HL-60/S4 treated with phorbol 12-myristate 13-acetate at 8.2 ng/mL for 4 days and 3 days (cell line): ENCODE measurements around the gene GRIN3A.

Experiments used
- in situ Hi-C: fragments of 300-500 bp; cut with MboI; formaldehyde crosslinking; loops from 2 replicates; pipeline ENCODE4 v1.15.0; 2022; ENCODE audit warnings: low sequenced_read_pairs

Gene GRIN3A

GRCh38 chr9:101706261-101706798 is 32.1 kb downstream of the GRIN3A start:
- in situ Hi-C loops, result no loop called here

GRCh38 chr9:101705135-101705661 is 33.2 kb downstream of the GRIN3A start:
- in situ Hi-C loops, result no loop called here

- in situ Hi-C loops, result no loop called here
Observed at GRCh38 chr9:101702257-101702656, 36.2 kb downstream of the GRIN3A start.

- in situ Hi-C loops, result no loop called here
Observed at GRCh38 chr9:101693546-101694336, 44.7 kb downstream of the GRIN3A start.

GRCh38 chr9:101691657-101692056 is 46.8 kb downstream of the GRIN3A start:
- in situ Hi-C loops, result no loop called here

- in situ Hi-C loops, result no loop called here
Observed at GRCh38 chr9:101689039-101689438, 49.4 kb downstream of the GRIN3A start.

GRCh38 chr9:101684665-101685064 is 53.8 kb downstream of the GRIN3A start:
- in situ Hi-C loops, result no loop called here

- in situ Hi-C loops, result no loop called here
Observed at GRCh38 chr9:101683236-101683635, 55.2 kb downstream of the GRIN3A start.

GRCh38 chr9:101677861-101678260 is 60.6 kb downstream of the GRIN3A start:
- in situ Hi-C loops, result no loop called here

- in situ Hi-C loops, result no loop called here
Observed at GRCh38 chr9:101675341-101675740, 63.1 kb downstream of the GRIN3A start.

GRCh38 chr9:101674165-101674564 is 64.3 kb downstream of the GRIN3A start:
- in situ Hi-C loops, result no loop called here

- in situ Hi-C loops, result no loop called here
Observed at GRCh38 chr9:101673642-101674041, 64.8 kb downstream of the GRIN3A start.

GRCh38 chr9:101671567-101671966 is 66.9 kb downstream of the GRIN3A start:
- in situ Hi-C loops, result no loop called here

- in situ Hi-C loops, result no loop called here
Observed at GRCh38 chr9:101668421-101668820, 70.0 kb downstream of the GRIN3A start.

- in situ Hi-C loops, result no loop called here
Observed at GRCh38 chr9:101664453-101664852, 74.0 kb downstream of the GRIN3A start.

- in situ Hi-C loops, result no loop called here
Observed at GRCh38 chr9:101652601-101653175, 85.8 kb downstream of the GRIN3A start.

GRCh38 chr9:101650142-101650541 is 88.3 kb downstream of the GRIN3A start:
- in situ Hi-C loops, result no loop called here

- in situ Hi-C loops, result no loop called here
Observed at GRCh38 chr9:101648493-101648892, 90.0 kb downstream of the GRIN3A start.

GRCh38 chr9:101639785-101640665 is 98.4 kb downstream of the GRIN3A start:
- in situ Hi-C loops, result no loop called here

- in situ Hi-C loops, result no loop called here
Observed at GRCh38 chr9:101639311-101639710, 99.1 kb downstream of the GRIN3A start.

GRCh38 chr9:101636247-101636646 is 102.2 kb downstream of the GRIN3A start:
- in situ Hi-C loops, result no loop called here
